ENCODE data around the gene USP8.

The USP8 gene

GRCh38 chr15:50435772-50436171 lies 11.6 kb downstream of the USP8 start:
- peaks cover 89% of the 10 kb centered on the region for H3K79me2 ChIP-seq (ENCODE audit: low read length)
- no peaks in the 10 kb centered on the region for H3K4me1 ChIP-seq (ENCODE audit: low read length)
- H4K20me1 ChIP-seq (ENCODE audit: insufficient read depth, low read length): no peaks in the 10 kb centered on the region
- no peak overlapping the region for H3K4me2 ChIP-seq (ENCODE audit: low read depth, low read length)
- H3K9me2 ChIP-seq (replicated peaks; ENCODE audit: insufficient read depth, low read length): no peaks in the 10 kb centered on the region
- TF ChIP-seq EZH2phosphoT487 (IDR thresholded peaks at IDR 0.05; ENCODE audit: low read length) (no peak), EZH2 (optimal IDR thresholded peaks at IDR 0.05; ENCODE audit: low read depth, low read length) (no peak), CTCF (IDR thresholded peaks at IDR 0.05; ENCODE audit: low read length) (no peak)
- H3F3A ChIP-seq (ENCODE audit: insufficient read depth, low read length): no peaks in the 10 kb centered on the region
- H3K36me3 ChIP-seq (replicated peaks; ENCODE audit: insufficient read depth, low read length): no peaks in the 10 kb centered on the region
- no peak overlapping the region for H3K4me3 ChIP-seq (ENCODE audit: low read length)
- H3K27ac ChIP-seq (ENCODE audit: low read length): no peak overlapping the region
- no peaks in the 10 kb centered on the region for H3K9me3 ChIP-seq (replicated peaks; ENCODE audit: insufficient read depth, low read length)
- DNase-seq: no peak
- no peaks in the 10 kb centered on the region for H3K27me3 ChIP-seq (replicated peaks; ENCODE audit: insufficient read depth, low read length)
- H2AFZ ChIP-seq (ENCODE audit: low read length): no peak overlapping the region
- no peak overlapping the region for H3K9ac ChIP-seq (ENCODE audit: low read length)

GRCh38 chr15:50438251-50438650 lies 14.0 kb downstream of the USP8 start:
- no peak overlapping the region for H3K4me2 ChIP-seq (ENCODE audit: low read depth, low read length)
- peaks cover 81% of the 10 kb centered on the region for H3K79me2 ChIP-seq (ENCODE audit: low read length)
- H3K27me3 ChIP-seq (replicated peaks; ENCODE audit: insufficient read depth, low read length): no peaks in the 10 kb centered on the region
- no peaks in the 10 kb centered on the region for H3K4me1 ChIP-seq (ENCODE audit: low read length)
- no peaks in the 10 kb centered on the region for H4K20me1 ChIP-seq (ENCODE audit: insufficient read depth, low read length)
- no peak overlapping the region for H2AFZ ChIP-seq (ENCODE audit: low read length)
- H3K9me3 ChIP-seq (replicated peaks; ENCODE audit: insufficient read depth, low read length): no peaks in the 10 kb centered on the region
- no peak for DNase-seq
- H3K36me3 ChIP-seq (replicated peaks; ENCODE audit: insufficient read depth, low read length): no peaks in the 10 kb centered on the region
- H3K4me3 ChIP-seq (ENCODE audit: low read length): no peak overlapping the region
- H3F3A ChIP-seq (ENCODE audit: insufficient read depth, low read length): no peaks in the 10 kb centered on the region
- no peaks in the 10 kb centered on the region for H3K9me2 ChIP-seq (replicated peaks; ENCODE audit: insufficient read depth, low read length)
- H3K9ac ChIP-seq (ENCODE audit: low read length): no peak overlapping the region
- no peak overlapping the region for H3K27ac ChIP-seq (ENCODE audit: low read length)
- TF ChIP-seq EZH2phosphoT487 (IDR thresholded peaks at IDR 0.05; ENCODE audit: low read length): no peak
- no peak for TF ChIP-seq EZH2 (optimal IDR thresholded peaks at IDR 0.05; ENCODE audit: low read depth, low read length)
- no peak for TF ChIP-seq CTCF (IDR thresholded peaks at IDR 0.05; ENCODE audit: low read length)

GRCh38 chr15:50440932-50441331 lies 16.7 kb downstream of the USP8 start:
- Histone ChIP-seq H3K4me2 (ENCODE audit: low read depth, low read length) (no peak overlapping the region), H3K4me3 (ENCODE audit: low read length) (no peak overlapping the region), H3K4me1 (ENCODE audit: low read length) (no peaks in the 10 kb centered on the region), H3K9me3 (replicated peaks; ENCODE audit: insufficient read depth, low read length) (no peaks in the 10 kb centered on the region), H3K36me3 (replicated peaks; ENCODE audit: insufficient read depth, low read length) (no peaks in the 10 kb centered on the region), H3K79me2 (ENCODE audit: low read length) (peaks cover 61% of the 10 kb centered on the region), H3K27me3 (replicated peaks; ENCODE audit: insufficient read depth, low read length) (no peaks in the 10 kb centered on the region), H3K9ac (ENCODE audit: low read length) (no peak overlapping the region), H3K27ac (ENCODE audit: low read length) (no peak overlapping the region), H4K20me1 (ENCODE audit: insufficient read depth, low read length) (no peaks in the 10 kb centered on the region), H3F3A (ENCODE audit: insufficient read depth, low read length) (no peaks in the 10 kb centered on the region), H3K9me2 (replicated peaks; ENCODE audit: insufficient read depth, low read length) (no peaks in the 10 kb centered on the region), H2AFZ (ENCODE audit: low read length) (no peak overlapping the region)
- TF ChIP-seq EZH2phosphoT487 (IDR thresholded peaks at IDR 0.05; ENCODE audit: low read length) (no peak), EZH2 (optimal IDR thresholded peaks at IDR 0.05; ENCODE audit: low read depth, low read length) (no peak), CTCF (IDR thresholded peaks at IDR 0.05; ENCODE audit: low read length) (no peak)
- DNase-seq: no peak
